HEK293 (cell line): Measurements from ENCODE around the gene DES.

Experiments used
- BCL11A ChIP-seq: fragments of 450-650 bp; formaldehyde crosslinking; IDR thresholded peaks from 2 replicates; pipeline ENCODE4 v1.5.1; 2016; ENCODE audit warnings: low read depth, missing biosample characterization, missing genetic modification characterization
- GLIS2 ChIP-seq: fragments of 450-650 bp; formaldehyde crosslinking; IDR thresholded peaks from 2 replicates; pipeline ENCODE4 v1.5.1; 2016; ENCODE audit warnings: missing biosample characterization, missing genetic modification characterization
- HOXC10 ChIP-seq: sonication (generic); formaldehyde crosslinking; IDR thresholded peaks from 2 replicates; pipeline ENCODE4 v1.8.1; 2023; ENCODE audit warnings: mild to moderate bottlenecking, missing genetic modification reagents
- IKZF3 ChIP-seq: fragments of 450-650 bp; IDR thresholded peaks from 2 replicates; pipeline ENCODE4 v1.5.0; 2018; ENCODE audit warnings: missing biosample characterization, mild to moderate bottlenecking, missing genetic modification characterization, moderate library complexity
- MYNN ChIP-seq: fragments of 450-650 bp; formaldehyde crosslinking; IDR thresholded peaks from 2 replicates; pipeline ENCODE4 v1.5.1; 2016; ENCODE audit warnings: missing biosample characterization, missing genetic modification characterization, borderline replicate concordance
- MZF1 ChIP-seq: fragments of 450-650 bp; formaldehyde crosslinking; IDR thresholded peaks from 2 replicates; pipeline ENCODE4 v1.5.1; 2017; ENCODE audit warnings: missing biosample characterization, missing genetic modification characterization, borderline replicate concordance
- PBX3 ChIP-seq: sonication (generic); formaldehyde crosslinking; IDR thresholded peaks from 2 replicates; pipeline ENCODE4 v1.8.1; 2022; ENCODE audit warnings: mild to moderate bottlenecking, moderate library complexity, missing genetic modification reagents
- REPIN1 ChIP-seq: fragments of 450-650 bp; formaldehyde crosslinking; IDR thresholded peaks from 2 replicates; pipeline ENCODE4 v1.5.1; 2017; ENCODE audit warnings: missing biosample characterization, missing genetic modification characterization, low read depth
- SCRT2 ChIP-seq: fragments of 450-650 bp; formaldehyde crosslinking; IDR thresholded peaks from 2 replicates; pipeline ENCODE4 v1.5.1; 2016; ENCODE audit warnings: missing biosample characterization, missing genetic modification characterization
- SP2 ChIP-seq: fragments of 450-650 bp; formaldehyde crosslinking; IDR thresholded peaks from 2 replicates; pipeline ENCODE4 v1.5.1; 2016; ENCODE audit warnings: missing biosample characterization, missing genetic modification characterization
- SP7 ChIP-seq: fragments of 450-650 bp; formaldehyde crosslinking; IDR thresholded peaks from 2 replicates; pipeline ENCODE4 v1.5.1; 2016; ENCODE audit warnings: missing biosample characterization, missing genetic modification characterization
- ZBTB17 ChIP-seq: fragments of 450-650 bp; formaldehyde crosslinking; IDR thresholded peaks from 2 replicates; pipeline ENCODE4 v1.5.1; 2016; ENCODE audit warnings: missing biosample characterization, missing genetic modification characterization
- ZBTB26 ChIP-seq: fragments of 450-650 bp; formaldehyde crosslinking; optimal IDR thresholded peaks from 2 replicates; pipeline ENCODE3; 2016; ENCODE audit warnings: missing biosample characterization, mild to moderate bottlenecking, missing genetic modification characterization
- ZBTB8A ChIP-seq: fragments of 450-650 bp; formaldehyde crosslinking; IDR thresholded peaks from 2 replicates; pipeline ENCODE4 v1.5.1; 2016; ENCODE audit warnings: missing biosample characterization, missing genetic modification characterization
- ZEB2 ChIP-seq: fragments of 450-650 bp; formaldehyde crosslinking; IDR thresholded peaks from 2 replicates; pipeline ENCODE4 v1.5.1; 2016; ENCODE audit warnings: missing biosample characterization, missing genetic modification characterization
- ZNF133 ChIP-seq: fragments of 450-650 bp; formaldehyde crosslinking; IDR thresholded peaks from 2 replicates; pipeline ENCODE4 v1.5.1; 2016; ENCODE audit warnings: missing biosample characterization, missing genetic modification characterization
- ZNF146 ChIP-seq: fragments of 450-650 bp; formaldehyde crosslinking; IDR thresholded peaks from 2 replicates; pipeline ENCODE4 v1.5.1; 2016; ENCODE audit warnings: missing biosample characterization, missing genetic modification characterization
- ZNF157 ChIP-seq: fragments of 450-650 bp; formaldehyde crosslinking; IDR thresholded peaks from 2 replicates; pipeline ENCODE4 v1.5.1; 2016; ENCODE audit warnings: missing biosample characterization, missing genetic modification characterization
- ZNF169 ChIP-seq: fragments of 450-650 bp; formaldehyde crosslinking; IDR thresholded peaks from 2 replicates; pipeline ENCODE4 v1.5.1; 2016; ENCODE audit warnings: missing biosample characterization, missing genetic modification characterization
- ZNF174 ChIP-seq: fragments of 450-650 bp; formaldehyde crosslinking; IDR thresholded peaks from 2 replicates; pipeline ENCODE4 v1.5.0; 2017; ENCODE audit warnings: missing biosample characterization, mild to moderate bottlenecking, missing genetic modification characterization
- ZNF239 ChIP-seq: fragments of 450-650 bp; formaldehyde crosslinking; IDR thresholded peaks from 2 replicates; pipeline ENCODE4 v1.5.1; 2016; ENCODE audit warnings: missing biosample characterization, missing genetic modification characterization
- ZNF274 ChIP-seq, 2 experiments: fragments of 200-500 bp in 1 of 2; fragments of 450-650 bp in 1 of 2; sonication (Bioruptor generic) in 1 of 2; formaldehyde crosslinking in 1 of 2; IDR thresholded peaks; 2 replicates each; pipeline versions ENCODE4 v1.5.1 to v1.6.1; 2014 to 2016; ENCODE audit warnings: borderline replicate concordance in 1 of 2, inconsistent platforms in 1 of 2, low read length in 1 of 2, missing biosample characterization in 1 of 2, missing genetic modification characterization in 1 of 2
- ZNF280D ChIP-seq: fragments of 450-650 bp; formaldehyde crosslinking; IDR thresholded peaks from 2 replicates; pipeline ENCODE4 v1.5.1; 2016; ENCODE audit warnings: missing biosample characterization, missing genetic modification characterization
- ZNF292 ChIP-seq: fragments of 450-650 bp; formaldehyde crosslinking; IDR thresholded peaks from 2 replicates; pipeline ENCODE4 v1.5.1; 2016; ENCODE audit warnings: low read depth, missing biosample characterization, missing genetic modification characterization, borderline replicate concordance
- ZNF302 ChIP-seq: fragments of 450-650 bp; formaldehyde crosslinking; IDR thresholded peaks from 2 replicates; pipeline ENCODE4 v1.5.1; 2016; ENCODE audit warnings: missing biosample characterization, missing genetic modification characterization, low read depth
- ZNF341 ChIP-seq: fragments of 450-650 bp; formaldehyde crosslinking; IDR thresholded peaks from 2 replicates; pipeline ENCODE4; 2016; ENCODE audit warnings: low read depth, missing biosample characterization, missing genetic modification characterization
- ZNF488 ChIP-seq: fragments of 450-650 bp; formaldehyde crosslinking; IDR thresholded peaks from 2 replicates; pipeline ENCODE4 v1.5.1; 2016; ENCODE audit warnings: missing biosample characterization, missing genetic modification characterization
- ZNF529 ChIP-seq: fragments of 450-650 bp; formaldehyde crosslinking; IDR thresholded peaks from 2 replicates; pipeline ENCODE4 v1.5.1; 2017; ENCODE audit warnings: missing genetic modification characterization, missing biosample characterization; ENCODE audit not compliant: insufficient replicate concordance
- ZNF558 ChIP-seq: fragments of 450-650 bp; formaldehyde crosslinking; IDR thresholded peaks from 2 replicates; pipeline ENCODE4 v1.5.1; 2016; ENCODE audit warnings: missing biosample characterization, missing genetic modification characterization
- ZNF560 ChIP-seq: fragments of 450-650 bp; formaldehyde crosslinking; IDR thresholded peaks from 2 replicates; pipeline ENCODE4 v1.5.1; 2017; ENCODE audit warnings: missing biosample characterization, missing genetic modification characterization, borderline replicate concordance
- ZNF629 ChIP-seq: fragments of 450-650 bp; formaldehyde crosslinking; IDR thresholded peaks from 2 replicates; pipeline ENCODE4 v1.5.1; 2017; ENCODE audit warnings: missing biosample characterization, missing genetic modification characterization
- ZNF645 ChIP-seq: fragments of 450-650 bp; formaldehyde crosslinking; IDR thresholded peaks from 2 replicates; pipeline ENCODE4; 2016; ENCODE audit warnings: missing biosample characterization, missing genetic modification characterization
- ZNF660 ChIP-seq: fragments of 450-650 bp; IDR thresholded peaks from 2 replicates; pipeline ENCODE4 v1.5.1; 2018; ENCODE audit warnings: missing biosample characterization, mild to moderate bottlenecking, missing genetic modification characterization
- ZNF776 ChIP-seq: fragments of 450-650 bp; formaldehyde crosslinking; IDR thresholded peaks from 2 replicates; pipeline ENCODE4 v1.5.0; 2017; ENCODE audit warnings: missing biosample characterization, missing genetic modification characterization, borderline replicate concordance
- ZNF785 ChIP-seq: fragments of 450-650 bp; formaldehyde crosslinking; IDR thresholded peaks from 2 replicates; pipeline ENCODE4 v1.5.1; 2016; ENCODE audit warnings: missing biosample characterization, missing genetic modification characterization

Gene DES

GRCh38 chr2:219369447-219369861 is 48.7 kb upstream of the DES start (continued):
- TF ChIP-seq ZNF169 (tag by site-specific recombination) = peak; percentile 85; the same call in 1 of the 2 replicates
- peak; percentile 53; the same call in 1 of the 2 replicates for TF ChIP-seq ZNF645 (tag by site-specific recombination)
- no peak for TF ChIP-seq IKZF3 (tag by site-specific recombination)
- TF ChIP-seq ZEB2 (tag by site-specific recombination) = peak; percentile 81
- TF ChIP-seq BCL11A (tag by site-specific recombination) = peak; percentile 87
- no peak for TF ChIP-seq ZBTB8A
- TF ChIP-seq SCRT2 (tag by site-specific recombination) = no peak
- TF ChIP-seq ZNF660 (tag by site-specific recombination) = no peak
- no peak for TF ChIP-seq MYNN (tag by site-specific recombination)
- peak; percentile 79; the same call in 1 of the 2 replicates for TF ChIP-seq SP7 (tag by site-specific recombination)
- TF ChIP-seq ZNF146 = no peak
- TF ChIP-seq ZNF529 = no peak
- no peak for TF ChIP-seq ZNF560 (tag by site-specific recombination)
- TF ChIP-seq ZNF785 (tag by site-specific recombination) = peak; percentile 88; the same call in 1 of the 2 replicates
- no peak for TF ChIP-seq ZNF341
- TF ChIP-seq ZNF629 (tag by site-specific recombination) = peak; percentile 73
- TF ChIP-seq PBX3 = no peak
- no peak for TF ChIP-seq ZBTB26 (tag by site-specific recombination)
- TF ChIP-seq ZNF302 (tag by site-specific recombination) = no peak
- no peak for TF ChIP-seq GLIS2 (tag by site-specific recombination)
- TF ChIP-seq ZNF280D (tag by site-specific recombination) = no peak
- TF ChIP-seq MZF1 (tag by site-specific recombination) = no peak; the same call in 1 of the 2 replicates
- no peak for TF ChIP-seq ZNF274 (IDR thresholded peaks at IDR 0.05; ENCODE audit: low read length)
- TF ChIP-seq ZNF274 (tag by site-specific recombination; IDR thresholded peaks at IDR 0.05; ENCODE audit: borderline replicate concordance) = no peak
- TF ChIP-seq HOXC10 (CRISPR knock-in tag) = no peak
- 0 out of 2 replicates have a peak, but pooled peaks have one; percentile 38 for TF ChIP-seq ZNF133 (tag by site-specific recombination)
- no peak for TF ChIP-seq REPIN1 (tag by site-specific recombination)
- TF ChIP-seq ZNF157 (tag by site-specific recombination) = peak; percentile 39; the same call in 1 of the 2 replicates
- TF ChIP-seq ZBTB17 = peak; percentile 65
- TF ChIP-seq ZNF174 (tag by site-specific recombination) = no peak
- no peak for TF ChIP-seq SP2 (tag by site-specific recombination)
- peak; percentile 86; the same call in 1 of the 2 replicates for TF ChIP-seq ZNF488 (tag by site-specific recombination)
- TF ChIP-seq ZNF239 (tag by site-specific recombination) = no peak
- TF ChIP-seq ZNF292 = no peak
- TF ChIP-seq ZNF558 (tag by site-specific recombination) = no peak
- TF ChIP-seq ZNF776 = peak; percentile 95
